Measurements from ENCODE around the gene RIC8B. TPM values are rescaled to one million over a fixed set of nuclear protein-coding genes. Genes with fewer than 3 reads are reported as not detected.

Gene RIC8B
- total and polyA plus RNA-seq, 2 donors: 5.8 to 10.2 TPM

- Histone ChIP-seq H3K9me3 (ENCODE audit: control insufficient read depth in 2 of 2, insufficient read depth in 1 of 2, low read length in 1 of 2) (no peaks in the 10 kb centered on the region), H3K27me3 (ENCODE audit: control insufficient read depth in 2 of 2, insufficient read depth in 1 of 2, low read length in 1 of 2) (peaks cover 5 to 33% of the 10 kb centered on the region in 2 donors), H3K27ac (ENCODE audit: low read depth in 1 of 2, low read length in 1 of 2) (no peak overlapping the region), H3K36me3 (ENCODE audit: control insufficient read depth in 2 of 2, insufficient read depth in 2 of 2, low read length in 1 of 2) (no peaks in the 10 kb centered on the region), H3K4me3 (ENCODE audit: low read length in 2 of 2) (no peak overlapping the region), H3K4me1 (ENCODE audit: control insufficient read depth in 2 of 2, insufficient read depth in 2 of 2, low read length in 2 of 2) (peaks cover 0 to 1% of the 10 kb centered on the region in 2 donors)
- no peak for DNase-seq (ENCODE audit: low read depth in 6 of 9, low spot score in 9 of 9)
- WGBS: 55% methylated on average over 13 of the region's 13 CpGs
Observed at GRCh38 chr12:106897981-106898901, 123.8 kb downstream of the RIC8B start.

GRCh38 chr12:106900554-106900953 lies 126.1 kb downstream of the RIC8B start:
- H3K9me3 ChIP-seq (ENCODE audit: control insufficient read depth in 2 of 2, insufficient read depth in 1 of 2, low read length in 1 of 2): no peaks in the 10 kb centered on the region
- H3K27ac ChIP-seq (ENCODE audit: low read depth in 1 of 2, low read length in 1 of 2): no peak overlapping the region
- H3K4me1 ChIP-seq (ENCODE audit: control insufficient read depth in 2 of 2, insufficient read depth in 2 of 2, low read length in 2 of 2): peaks cover 0 to 4% of the 10 kb centered on the region in 2 donors
- DNase-seq (ENCODE audit: low read depth in 6 of 9, low spot score in 9 of 9): no peak
- 84% methylated on average over 6 of the region's 6 CpGs for WGBS
- H3K27me3 ChIP-seq (ENCODE audit: control insufficient read depth in 2 of 2, insufficient read depth in 1 of 2, low read length in 1 of 2): peaks cover 11 to 42% of the 10 kb centered on the region in 2 donors
- no peaks in the 10 kb centered on the region for H3K36me3 ChIP-seq (ENCODE audit: control insufficient read depth in 2 of 2, insufficient read depth in 2 of 2, low read length in 1 of 2)
- no peak overlapping the region for H3K4me3 ChIP-seq (ENCODE audit: low read length in 2 of 2)

GRCh38 chr12:106901276-106901675 lies 126.8 kb downstream of the RIC8B start:
- no peak overlapping the region for H3K27ac ChIP-seq (ENCODE audit: low read depth in 1 of 2, low read length in 1 of 2)
- 89% methylated on average over 1 of the region's 1 CpG for WGBS
- H3K4me1 ChIP-seq (ENCODE audit: control insufficient read depth in 2 of 2, insufficient read depth in 2 of 2, low read length in 2 of 2): peaks cover 0 to 4% of the 10 kb centered on the region in 2 donors

GRCh38 chr12:106902053-106902452 lies 127.6 kb downstream of the RIC8B start:
- Histone ChIP-seq H3K4me1 (ENCODE audit: control insufficient read depth in 2 of 2, insufficient read depth in 2 of 2, low read length in 2 of 2) (peaks cover 0 to 4% of the 10 kb centered on the region in 2 donors), H3K27ac (ENCODE audit: low read depth in 1 of 2, low read length in 1 of 2) (no peak overlapping the region), H3K9me3 (ENCODE audit: control insufficient read depth in 2 of 2, insufficient read depth in 1 of 2, low read length in 1 of 2) (no peaks in the 10 kb centered on the region), H3K36me3 (ENCODE audit: control insufficient read depth in 2 of 2, insufficient read depth in 2 of 2, low read length in 1 of 2) (no peaks in the 10 kb centered on the region), H3K27me3 (ENCODE audit: control insufficient read depth in 2 of 2, insufficient read depth in 1 of 2, low read length in 1 of 2) (peaks cover 11 to 46% of the 10 kb centered on the region in 2 donors), H3K4me3 (ENCODE audit: low read length in 2 of 2) (no peak overlapping the region)
- DNase-seq (ENCODE audit: low read depth in 6 of 9, low spot score in 9 of 9): no peak
- WGBS: 89% methylated on average over 11 of the region's 11 CpGs

More at GRCh38 chr12:106901276-106901675, 126.8 kb downstream of the RIC8B start:
- H3K27me3 ChIP-seq (ENCODE audit: control insufficient read depth in 2 of 2, insufficient read depth in 1 of 2, low read length in 1 of 2): peaks cover 11 to 42% of the 10 kb centered on the region in 2 donors
- DNase-seq (ENCODE audit: low read depth in 6 of 9, low spot score in 9 of 9): no peak
- no peaks in the 10 kb centered on the region for H3K9me3 ChIP-seq (ENCODE audit: control insufficient read depth in 2 of 2, insufficient read depth in 1 of 2, low read length in 1 of 2)
- no peaks in the 10 kb centered on the region for H3K36me3 ChIP-seq (ENCODE audit: control insufficient read depth in 2 of 2, insufficient read depth in 2 of 2, low read length in 1 of 2)
- H3K4me3 ChIP-seq (ENCODE audit: low read length in 2 of 2): no peak overlapping the region

- Histone ChIP-seq H3K36me3 (ENCODE audit: control insufficient read depth in 2 of 2, insufficient read depth in 2 of 2, low read length in 1 of 2) (no peaks in the 10 kb centered on the region), H3K4me3 (ENCODE audit: low read length in 2 of 2) (peak overlapping the region in 1 of 2 donors; percentile 28), H3K4me1 (ENCODE audit: control insufficient read depth in 2 of 2, insufficient read depth in 2 of 2, low read length in 2 of 2) (peaks cover 0 to 4% of the 10 kb centered on the region in 2 donors), H3K9me3 (ENCODE audit: control insufficient read depth in 2 of 2, insufficient read depth in 1 of 2, low read length in 1 of 2) (no peaks in the 10 kb centered on the region), H3K27ac (ENCODE audit: low read depth in 1 of 2, low read length in 1 of 2) (no peak overlapping the region), H3K27me3 (ENCODE audit: control insufficient read depth in 2 of 2, insufficient read depth in 1 of 2, low read length in 1 of 2) (peaks cover 11 to 46% of the 10 kb centered on the region in 2 donors)
- WGBS: 11% methylated on average over 28 of the region's 28 CpGs
- DNase-seq (ENCODE audit: low read depth in 6 of 9, low spot score in 9 of 9): peak in 8 of 9 donors; percentile 34 to 85 (median 67)
Observed at GRCh38 chr12:106903241-106903945, 128.9 kb downstream of the RIC8B start.

- WGBS: 76% methylated on average over 2 of the region's 2 CpGs
- Histone ChIP-seq H3K36me3 (ENCODE audit: control insufficient read depth in 2 of 2, insufficient read depth in 2 of 2, low read length in 1 of 2) (no peaks in the 10 kb centered on the region), H3K4me3 (ENCODE audit: low read length in 2 of 2) (no peak overlapping the region), H3K4me1 (ENCODE audit: control insufficient read depth in 2 of 2, insufficient read depth in 2 of 2, low read length in 2 of 2) (peaks cover 0 to 4% of the 10 kb centered on the region in 2 donors), H3K27me3 (ENCODE audit: control insufficient read depth in 2 of 2, insufficient read depth in 1 of 2, low read length in 1 of 2) (peaks cover 11 to 32% of the 10 kb centered on the region in 2 donors), H3K9me3 (ENCODE audit: control insufficient read depth in 2 of 2, insufficient read depth in 1 of 2, low read length in 1 of 2) (no peaks in the 10 kb centered on the region), H3K27ac (ENCODE audit: low read depth in 1 of 2, low read length in 1 of 2) (no peak overlapping the region)
- no peak for DNase-seq (ENCODE audit: low read depth in 6 of 9, low spot score in 9 of 9)
Observed at GRCh38 chr12:106906715-106907114, 132.2 kb downstream of the RIC8B start.

- no peaks in the 10 kb centered on the region for H3K9me3 ChIP-seq (ENCODE audit: control insufficient read depth in 2 of 2, insufficient read depth in 1 of 2, low read length in 1 of 2)
- no peaks in the 10 kb centered on the region for H3K36me3 ChIP-seq (ENCODE audit: control insufficient read depth in 2 of 2, insufficient read depth in 2 of 2, low read length in 1 of 2)
- peaks cover 11 to 27% of the 10 kb centered on the region in 2 donors for H3K27me3 ChIP-seq (ENCODE audit: control insufficient read depth in 2 of 2, insufficient read depth in 1 of 2, low read length in 1 of 2)
- no peak overlapping the region for H3K4me3 ChIP-seq (ENCODE audit: low read length in 2 of 2)
- WGBS: 40% methylated on average over 5 of the region's 5 CpGs
- DNase-seq (ENCODE audit: low read depth in 6 of 9, low spot score in 9 of 9): no peak
- H3K27ac ChIP-seq (ENCODE audit: low read depth in 1 of 2, low read length in 1 of 2): no peak overlapping the region
- peaks cover 0 to 4% of the 10 kb centered on the region in 2 donors for H3K4me1 ChIP-seq (ENCODE audit: control insufficient read depth in 2 of 2, insufficient read depth in 2 of 2, low read length in 2 of 2)
Observed at GRCh38 chr12:106907411-106907810, 132.9 kb downstream of the RIC8B start.

- peaks cover 0 to 4% of the 10 kb centered on the region in 2 donors for H3K4me1 ChIP-seq (ENCODE audit: control insufficient read depth in 2 of 2, insufficient read depth in 2 of 2, low read length in 2 of 2)
- WGBS: 86% methylated on average over 4 of the region's 4 CpGs
- H3K27ac ChIP-seq (ENCODE audit: low read depth in 1 of 2, low read length in 1 of 2): no peak overlapping the region
- no peaks in the 10 kb centered on the region for H3K36me3 ChIP-seq (ENCODE audit: control insufficient read depth in 2 of 2, insufficient read depth in 2 of 2, low read length in 1 of 2)
- no peaks in the 10 kb centered on the region for H3K9me3 ChIP-seq (ENCODE audit: control insufficient read depth in 2 of 2, insufficient read depth in 1 of 2, low read length in 1 of 2)
- H3K27me3 ChIP-seq (ENCODE audit: control insufficient read depth in 2 of 2, insufficient read depth in 1 of 2, low read length in 1 of 2): peaks cover 10 to 23% of the 10 kb centered on the region in 2 donors
- no peak for DNase-seq (ENCODE audit: low read depth in 6 of 9, low spot score in 9 of 9)
- no peak overlapping the region for H3K4me3 ChIP-seq (ENCODE audit: low read length in 2 of 2)
Observed at GRCh38 chr12:106907846-106908245, 133.4 kb downstream of the RIC8B start.

GRCh38 chr12:106908561-106908960 lies 134.1 kb downstream of the RIC8B start:
- no peak overlapping the region for H3K27ac ChIP-seq (ENCODE audit: low read depth in 1 of 2, low read length in 1 of 2)
- 79% methylated on average over 3 of the region's 3 CpGs for WGBS
- no peaks in the 10 kb centered on the region for H3K9me3 ChIP-seq (ENCODE audit: control insufficient read depth in 2 of 2, insufficient read depth in 1 of 2, low read length in 1 of 2)
- H3K27me3 ChIP-seq (ENCODE audit: control insufficient read depth in 2 of 2, insufficient read depth in 1 of 2, low read length in 1 of 2): peaks cover 4 to 21% of the 10 kb centered on the region in 2 donors
- no peaks in the 10 kb centered on the region for H3K36me3 ChIP-seq (ENCODE audit: control insufficient read depth in 2 of 2, insufficient read depth in 2 of 2, low read length in 1 of 2)
- no peak for DNase-seq (ENCODE audit: low read depth in 6 of 9, low spot score in 9 of 9)
- H3K4me3 ChIP-seq (ENCODE audit: low read length in 2 of 2): no peak overlapping the region
- no peaks in the 10 kb centered on the region for H3K4me1 ChIP-seq (ENCODE audit: control insufficient read depth in 2 of 2, insufficient read depth in 2 of 2, low read length in 2 of 2)

Data from thymus (tissue), 11 donors.